ENCODE measurements around the gene WDR47.
"Not testable (repeated sequence)": the region's sequence is repeated elsewhere in the genome, so short reads cannot be mapped to it uniquely, and the experiment has no call there.

Gene WDR47

DNA sequence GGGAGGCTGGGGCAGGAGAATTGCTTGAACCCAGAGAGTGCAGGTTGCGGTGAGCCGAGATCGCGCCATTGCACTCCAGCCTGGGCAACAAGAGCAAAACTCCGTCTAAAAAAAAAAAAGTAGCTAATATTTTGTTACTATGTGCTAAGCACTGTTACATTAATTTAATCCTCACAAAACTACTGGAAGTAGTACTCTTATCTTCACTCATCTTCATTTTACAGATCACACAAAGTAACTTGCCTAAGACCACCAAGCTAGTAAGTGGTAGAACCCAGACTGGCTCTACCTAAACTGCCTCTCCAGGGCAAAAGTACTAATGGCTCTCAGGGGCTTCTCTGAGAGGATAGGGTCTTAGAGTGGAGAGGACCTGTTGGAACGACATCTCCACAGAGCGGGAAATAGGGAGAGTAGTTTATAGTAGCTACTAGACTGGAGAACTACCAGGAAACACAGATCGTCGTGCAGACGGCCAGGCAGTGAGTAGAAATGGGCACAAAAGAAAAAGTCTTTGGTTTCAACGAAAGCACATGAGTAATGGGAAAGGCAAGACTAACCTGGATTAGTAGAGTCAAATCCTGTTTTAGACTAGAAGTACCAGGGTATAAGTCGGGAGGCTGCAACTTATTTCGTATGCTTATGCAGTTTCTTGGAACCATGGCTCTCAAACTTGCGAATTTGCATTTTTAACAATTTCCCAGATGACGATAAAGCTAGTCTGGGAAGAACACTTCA lies 80.0 kb downstream of the WDR47 start:
- DNase-seq: no peak

DNA sequence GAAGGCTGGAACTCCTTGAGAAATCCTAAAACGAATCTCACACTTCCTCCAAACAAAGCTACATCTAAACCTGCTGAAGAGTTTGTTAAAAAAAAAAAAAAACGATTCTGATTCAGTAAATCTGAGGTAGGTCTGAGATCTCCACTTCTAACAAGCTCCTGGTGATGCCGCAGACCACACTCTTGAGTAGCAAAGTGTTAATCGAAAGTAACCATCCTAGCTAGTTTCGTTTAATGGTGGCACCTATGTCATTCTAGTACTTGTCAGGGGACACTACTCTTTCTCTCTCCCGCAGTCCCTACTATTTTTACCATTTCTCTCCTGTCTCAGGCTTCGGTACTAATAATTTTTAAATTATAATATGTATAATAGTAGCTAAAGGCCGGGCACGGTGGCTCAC lies 80.7 kb downstream of the WDR47 start:
- DNase-seq: no peak

DNA sequence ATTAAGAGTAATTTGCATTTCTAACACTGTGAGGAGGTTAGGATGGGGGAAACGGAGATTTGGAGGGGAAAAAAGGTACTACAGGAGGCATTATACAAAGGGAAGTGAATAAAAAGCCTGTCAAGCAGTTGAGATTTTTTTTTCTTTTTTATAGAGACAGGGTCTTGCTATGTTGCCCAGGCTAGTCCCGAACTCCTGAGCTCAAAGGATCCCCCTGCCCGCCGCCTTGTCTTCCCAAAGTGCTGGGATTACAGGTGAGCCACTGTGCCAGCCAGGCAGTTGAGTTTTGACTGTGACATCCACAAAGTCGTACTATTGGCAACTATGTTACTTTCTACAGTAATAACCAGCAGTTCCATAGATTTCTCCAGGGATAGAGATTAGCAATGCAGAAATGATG lies 81.2 kb downstream of the WDR47 start:
- DNase-seq: no peak

DNA sequence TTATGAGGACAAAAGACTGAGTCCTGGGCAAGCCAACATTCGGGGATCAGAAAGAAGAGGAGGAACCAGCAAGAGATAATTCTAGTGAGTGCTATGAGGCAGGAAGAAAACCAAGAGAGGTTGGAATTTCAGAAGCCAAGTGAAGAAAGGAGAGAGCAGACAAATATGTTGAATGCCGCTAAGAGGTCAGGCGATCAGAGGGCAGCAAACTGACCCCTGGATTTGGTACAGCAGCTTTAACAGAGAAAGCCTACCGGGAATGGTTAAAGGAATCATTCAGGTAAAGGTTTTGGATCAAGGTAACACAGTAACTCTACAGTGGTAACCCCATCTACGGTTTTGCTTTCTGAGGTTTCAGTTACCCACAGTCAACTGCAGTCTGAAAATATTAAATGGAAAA lies 84.0 kb downstream of the WDR47 start:
- DNase-seq: no peak

DNA sequence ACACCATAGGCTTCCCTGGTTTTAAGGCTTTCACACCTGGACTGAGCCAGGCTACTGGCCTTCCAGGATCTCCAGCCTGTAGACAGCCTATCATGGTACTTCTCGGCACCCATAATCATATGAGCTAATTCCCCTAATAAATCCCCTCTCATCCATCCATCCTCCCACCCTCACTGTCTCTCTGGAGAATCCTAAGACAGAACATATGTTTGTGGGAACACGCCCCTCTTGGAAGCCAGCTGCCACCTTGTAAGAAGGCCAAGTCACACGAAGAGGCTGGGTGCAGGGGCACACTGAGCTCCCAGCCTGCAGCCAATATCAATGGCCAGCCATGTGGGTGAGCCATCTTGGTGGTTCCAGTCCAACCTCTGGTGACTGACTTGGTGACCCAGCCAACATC lies 86.0 kb downstream of the WDR47 start:
- no peak for DNase-seq

DNA sequence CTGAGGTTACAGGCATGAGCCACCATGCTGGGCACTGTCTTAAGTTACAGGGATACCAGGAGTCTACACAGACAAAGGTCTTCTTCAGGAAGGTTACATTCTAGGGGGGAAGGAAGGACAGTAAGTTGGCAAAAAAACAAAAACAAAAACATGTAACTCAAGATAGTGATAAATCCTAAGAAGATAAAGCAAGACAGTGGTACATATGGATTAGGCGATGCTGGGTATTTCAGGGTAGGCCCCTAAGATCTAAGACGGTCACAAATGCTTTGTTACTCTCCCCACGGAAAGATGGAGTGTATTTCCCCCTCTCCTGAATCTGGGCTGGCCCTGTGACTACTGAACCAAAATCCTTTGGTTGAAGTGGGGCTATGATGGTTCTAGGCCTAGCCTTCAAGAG lies 86.8 kb downstream of the WDR47 start:
- no peak for DNase-seq

DNA sequence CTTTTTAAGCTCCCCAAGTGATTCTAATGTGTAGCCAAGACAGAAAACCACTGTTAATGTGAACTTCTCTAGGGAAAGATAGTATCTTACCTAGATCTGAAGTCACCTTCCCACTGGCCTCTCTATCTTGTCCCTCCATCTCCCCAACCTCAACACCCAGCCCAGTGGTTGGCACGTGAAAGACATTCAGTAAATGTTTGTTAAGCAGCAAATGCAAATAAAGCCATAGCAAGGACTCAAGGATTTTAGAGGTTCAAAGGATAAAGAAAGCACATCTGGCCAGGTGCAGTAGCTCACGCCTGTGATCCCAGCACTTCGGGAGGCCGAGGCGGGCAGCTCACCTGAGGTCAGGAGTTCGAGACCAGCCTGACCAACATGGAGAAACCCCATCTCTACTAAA lies 88.5 kb downstream of the WDR47 start:
- no peak for DNase-seq

DNA sequence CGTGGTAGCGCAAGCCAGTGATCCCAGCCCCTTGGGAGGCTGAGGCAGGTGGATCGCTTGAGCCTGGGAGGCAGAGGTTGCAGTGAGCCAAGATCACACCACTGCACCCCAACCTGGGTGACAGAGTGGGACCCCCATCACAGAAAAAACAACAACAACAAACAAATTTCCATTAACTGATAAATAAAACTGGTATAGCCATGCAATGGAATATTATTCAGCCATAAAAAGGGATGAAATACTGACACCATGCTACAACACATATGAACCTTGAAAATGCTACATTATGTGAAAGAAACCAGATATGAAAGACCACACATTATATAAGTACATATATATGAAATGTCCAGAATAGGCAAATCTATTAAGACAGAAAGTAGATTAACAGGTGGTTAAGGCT lies 90.7 kb downstream of the WDR47 start:
- no peak for DNase-seq

DNA sequence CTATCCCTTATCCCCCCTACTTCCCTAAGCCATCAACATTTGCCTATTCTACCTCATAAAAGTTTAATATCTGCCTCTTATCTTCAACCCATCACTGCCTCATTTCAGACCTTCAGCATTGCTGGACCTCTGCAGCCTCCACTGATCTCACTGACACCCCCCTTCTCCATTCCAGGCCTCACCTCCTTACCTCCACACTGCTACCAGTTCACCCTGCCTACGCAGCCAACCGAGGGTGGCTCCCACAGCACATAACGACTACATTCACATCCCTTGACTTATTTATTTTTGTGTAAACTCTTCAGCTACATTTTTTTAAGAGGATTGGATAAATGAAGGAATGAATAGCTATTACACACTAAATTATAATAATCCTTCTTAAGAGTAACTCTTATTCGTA lies 92.9 kb downstream of the WDR47 start:
- no peak for DNase-seq

DNA sequence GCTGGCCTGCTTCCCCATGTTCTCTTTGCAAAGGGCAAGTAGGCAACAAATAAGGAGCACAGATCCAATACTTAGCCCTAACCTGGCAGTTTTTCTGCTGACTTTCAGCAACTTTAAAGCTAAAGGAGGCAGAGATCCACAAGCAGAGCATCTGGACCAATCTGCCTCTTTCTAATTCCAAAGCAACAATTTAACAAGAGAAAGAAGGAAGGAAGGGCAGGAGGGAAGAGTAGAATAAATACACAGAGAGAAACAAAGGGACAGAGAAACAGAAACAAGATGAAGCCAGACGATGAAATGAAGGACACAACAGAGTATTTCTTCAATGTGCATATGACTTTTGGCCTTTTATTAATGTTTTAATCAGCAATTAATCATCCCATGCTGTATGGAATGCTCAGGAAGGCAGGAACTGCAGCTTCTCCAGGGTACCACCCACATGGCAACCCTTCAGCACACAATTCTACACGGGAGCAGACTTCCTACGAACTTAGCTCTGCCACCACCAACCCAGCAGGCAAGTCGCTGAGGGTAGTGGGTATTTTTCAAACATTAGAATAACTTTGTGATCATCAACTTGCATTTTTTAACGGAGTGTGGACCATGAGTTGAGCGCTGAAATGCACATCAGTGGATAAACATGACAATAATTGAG lies 93.9 kb downstream of the WDR47 start:
- DNase-seq: no peak

DNA sequence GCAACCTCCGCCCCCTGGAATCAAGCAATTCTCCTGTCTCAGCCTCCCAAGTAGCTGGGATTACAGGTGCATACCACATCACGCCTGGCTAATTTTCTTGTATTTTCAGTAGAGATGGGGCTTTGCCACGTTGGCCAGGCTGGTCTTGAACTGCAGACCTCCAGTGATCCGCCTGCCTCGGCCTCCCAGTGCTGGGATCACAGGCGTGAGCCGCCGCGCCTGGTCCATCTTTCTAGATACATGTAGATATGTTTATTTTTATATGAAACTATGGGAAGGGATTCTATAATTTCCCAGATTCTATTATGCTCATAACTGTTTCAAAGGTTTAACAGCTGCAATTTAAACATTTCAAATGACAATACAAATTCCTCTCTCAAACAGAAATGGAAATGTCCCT lies 105.7 kb downstream of the WDR47 start:
- DNase-seq: no peak

DNA sequence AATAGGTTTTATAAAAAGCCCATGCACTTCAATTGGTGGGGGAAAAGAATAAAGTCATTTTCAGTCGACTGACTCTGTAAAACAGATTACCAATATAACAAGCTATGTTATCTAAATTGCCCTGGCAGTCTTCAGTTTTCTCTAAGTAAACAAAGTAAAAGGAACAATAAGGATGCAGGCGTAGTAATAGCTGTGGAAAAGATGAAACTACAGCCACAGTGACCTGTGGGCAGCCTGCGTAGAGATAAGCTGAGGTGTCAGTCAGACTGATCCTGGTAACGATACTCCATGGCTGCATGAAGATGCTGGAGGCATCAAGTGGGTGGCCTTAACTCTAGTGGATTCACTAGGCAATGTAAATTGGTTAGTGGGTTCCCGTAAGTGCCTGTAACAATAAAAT lies 108.0 kb downstream of the WDR47 start:
- no peak for DNase-seq

DNA sequence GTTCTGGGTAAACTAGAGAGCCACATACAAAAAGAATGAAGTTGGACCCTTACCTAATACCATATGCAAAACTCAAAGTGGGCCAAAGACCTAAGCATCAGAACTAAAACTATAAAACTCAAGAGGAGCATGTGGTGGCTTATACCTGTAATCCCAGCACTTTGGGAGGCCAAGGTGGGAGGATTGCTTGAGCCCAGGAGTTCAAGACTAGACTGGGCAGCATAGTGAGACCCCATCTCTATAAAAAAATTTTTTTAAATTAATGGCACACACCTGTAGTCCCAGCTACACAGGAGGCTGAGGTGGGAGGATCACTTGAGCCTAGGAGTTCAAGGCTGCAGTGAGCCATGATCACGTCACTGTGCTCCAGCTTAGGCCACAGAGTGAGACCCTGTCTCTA lies 114.3 kb downstream of the WDR47 start:
- DNase-seq: not testable (repeated sequence)

DNA sequence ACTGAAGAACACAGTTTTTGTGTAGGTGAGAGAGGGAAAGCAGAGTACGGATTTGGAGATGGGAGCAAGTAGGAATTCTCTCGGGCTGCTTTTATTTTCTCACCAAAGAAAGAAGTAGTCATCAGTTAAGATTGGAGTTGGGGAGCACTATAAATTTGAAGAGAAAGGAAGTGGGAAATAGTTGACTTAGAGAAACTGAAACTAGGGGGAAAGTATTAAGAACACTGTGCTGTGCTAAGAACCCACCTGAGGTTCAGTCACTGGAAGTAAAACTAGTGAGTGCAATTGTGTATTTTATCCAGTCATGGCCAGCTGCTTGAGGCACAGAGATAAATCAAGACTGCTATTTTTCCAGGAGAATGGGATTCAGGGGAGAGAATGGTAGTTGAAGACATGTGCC lies 116.0 kb downstream of the WDR47 start:
- no peak for DNase-seq

Data from activated gamma-delta T cell (primary cell).